Midbrain (tissue), 1 donor: ENCODE results near the gene HPSE2.

Experiments
- DNase-seq: peaks from one replicate; lab custom pipeline; 2025; lab: John Stamatoyannopoulos, UW

HPSE2 gene

DNA sequence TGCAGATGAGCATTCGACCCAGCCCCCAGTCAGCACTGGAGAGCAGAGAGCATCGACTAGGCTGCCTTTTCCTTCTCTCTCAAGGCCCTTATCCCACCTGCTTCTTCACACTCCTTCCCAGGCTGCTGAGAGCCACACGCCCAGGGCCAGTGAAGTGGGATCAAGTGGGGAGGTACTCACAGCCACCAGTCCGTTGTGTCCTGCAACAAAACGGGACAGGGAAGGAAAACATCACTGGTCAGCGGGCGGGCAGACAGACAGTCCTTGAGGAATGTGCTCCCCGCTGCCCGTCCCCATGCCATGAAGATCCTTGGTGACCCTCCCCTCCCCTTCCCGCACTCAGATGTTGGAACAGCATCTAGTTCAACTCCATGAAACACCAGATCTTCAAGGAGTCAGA, 824.9 kb downstream of the HPSE2 start:
- no peak for DNase-seq

DNA sequence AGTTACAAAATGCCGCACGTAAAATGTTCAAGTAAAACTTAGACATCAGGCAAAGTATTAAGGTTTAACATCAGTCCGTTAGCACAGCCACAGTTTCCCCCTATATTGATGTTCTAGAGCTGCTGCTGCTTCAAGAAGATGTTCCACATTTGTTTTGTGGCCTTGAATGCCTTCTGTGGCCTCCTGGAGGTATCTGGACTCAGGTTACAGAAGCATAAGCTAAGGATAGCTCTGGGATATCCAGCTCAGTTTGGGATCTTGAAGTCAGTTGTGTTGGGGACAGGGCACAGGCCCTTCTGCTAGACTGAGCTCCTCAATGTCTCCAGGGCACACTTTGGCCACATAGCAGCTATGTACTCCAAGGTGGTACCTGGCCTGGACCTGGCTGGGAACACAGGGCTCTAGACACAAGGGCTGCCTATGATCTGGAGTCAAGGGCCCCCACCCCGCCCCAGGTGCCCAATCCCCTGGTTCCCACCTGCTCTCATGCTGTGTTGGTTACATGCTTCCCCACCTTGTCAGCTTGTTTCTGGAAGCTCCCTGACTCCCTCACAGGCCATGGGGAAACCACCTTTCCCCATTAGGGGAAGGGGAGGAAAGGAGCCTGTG, 825.4 kb downstream of the HPSE2 start:
- DNase-seq: no peak

DNA sequence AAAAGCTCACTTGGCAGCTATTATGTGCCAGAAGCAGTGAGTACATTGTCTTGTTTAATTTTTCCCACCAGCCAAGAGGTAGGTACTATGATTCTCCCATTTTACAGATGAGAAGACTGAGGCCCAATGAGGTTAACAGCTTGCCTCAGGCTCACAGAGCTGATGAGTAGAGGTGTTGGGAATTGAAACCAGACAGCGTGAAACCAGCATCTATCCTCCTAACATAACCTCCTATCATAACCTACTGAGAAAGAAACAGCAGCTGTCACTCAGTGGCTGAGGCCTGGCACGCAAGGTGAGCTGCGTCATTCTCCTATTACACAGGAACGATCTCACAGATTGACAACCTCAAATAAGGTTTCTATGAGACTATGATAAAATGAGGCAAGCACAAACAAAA, 826.9 kb downstream of the HPSE2 start:
- no peak for DNase-seq

DNA sequence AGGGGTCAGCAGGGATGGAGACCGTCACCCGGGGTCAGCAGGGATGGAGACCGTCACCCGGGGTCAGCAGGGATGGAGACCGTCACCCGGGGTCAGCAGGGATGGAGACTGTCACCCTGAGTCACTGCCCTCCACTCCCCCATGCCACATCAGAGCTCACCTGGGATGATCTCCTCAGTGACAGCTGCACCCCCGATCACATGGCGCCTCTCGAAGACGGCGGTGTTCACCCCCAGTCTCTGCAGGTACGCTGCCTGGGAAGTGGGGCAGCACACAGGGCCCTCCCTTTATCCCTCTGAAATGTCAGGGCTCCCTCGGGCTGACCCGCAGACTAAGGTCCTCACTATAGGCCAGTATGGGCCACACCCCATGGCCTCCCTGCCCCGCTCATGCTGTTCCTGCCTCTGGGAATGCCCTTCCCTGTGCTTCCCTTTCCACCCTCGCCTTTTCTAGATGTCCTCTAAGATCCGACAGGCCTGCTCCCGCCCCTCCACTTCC, 827.9 kb downstream of the HPSE2 start:
- no peak for DNase-seq
